Gastrocnemius medialis (tissue), 4 donors: Measurements from ENCODE around the gene NSDHL.

Experiments used
- POLR2A ChIP-seq, 2 donors: fragments of 450-650 bp; IDR thresholded peaks; one replicate each; pipeline ENCODE4 v1.6.1; 2017; ENCODE audit warnings: antibody characterized with exemption in 2 of 2, mild to moderate bottlenecking in 2 of 2, moderate library complexity in 2 of 2
- TF ChIP-seq, protein P1 (sequence below), 5 experiments: fragments of 450-650 bp in 3 of 5; fragments of 200-600 bp in 2 of 5; sonication (generic) in 2 of 5; IDR thresholded peaks in 4 of 5; conservative IDR thresholded peaks in 1 of 5; 1 replicate in 4 of 5; 2 replicates in 1 of 5; pipeline ENCODE4 v1.5.1; 2016 to 2019; ENCODE audit warnings: antibody characterized with exemption in 5 of 5, mild to moderate bottlenecking in 3 of 5, moderate library complexity in 3 of 5

GRCh38 chrX:152873361-152873760 is 42.5 kb downstream of the NSDHL start:
- TF ChIP-seq, protein P1, sequence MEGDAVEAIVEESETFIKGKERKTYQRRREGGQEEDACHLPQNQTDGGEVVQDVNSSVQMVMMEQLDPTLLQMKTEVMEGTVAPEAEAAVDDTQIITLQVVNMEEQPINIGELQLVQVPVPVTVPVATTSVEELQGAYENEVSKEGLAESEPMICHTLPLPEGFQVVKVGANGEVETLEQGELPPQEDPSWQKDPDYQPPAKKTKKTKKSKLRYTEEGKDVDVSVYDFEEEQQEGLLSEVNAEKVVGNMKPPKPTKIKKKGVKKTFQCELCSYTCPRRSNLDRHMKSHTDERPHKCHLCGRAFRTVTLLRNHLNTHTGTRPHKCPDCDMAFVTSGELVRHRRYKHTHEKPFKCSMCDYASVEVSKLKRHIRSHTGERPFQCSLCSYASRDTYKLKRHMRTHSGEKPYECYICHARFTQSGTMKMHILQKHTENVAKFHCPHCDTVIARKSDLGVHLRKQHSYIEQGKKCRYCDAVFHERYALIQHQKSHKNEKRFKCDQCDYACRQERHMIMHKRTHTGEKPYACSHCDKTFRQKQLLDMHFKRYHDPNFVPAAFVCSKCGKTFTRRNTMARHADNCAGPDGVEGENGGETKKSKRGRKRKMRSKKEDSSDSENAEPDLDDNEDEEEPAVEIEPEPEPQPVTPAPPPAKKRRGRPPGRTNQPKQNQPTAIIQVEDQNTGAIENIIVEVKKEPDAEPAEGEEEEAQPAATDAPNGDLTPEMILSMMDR (IDR thresholded peaks at IDR 0.05 in 4 of 5, conservative IDR thresholded peaks at IDR 0.05 in 1 of 5): no peak
- TF ChIP-seq POLR2A (IDR thresholded peaks at IDR 0.05): no peak
